Ectodermal cell (in vitro differentiated cells): Measurements from ENCODE around the gene ZNF74.
A peak's percentile ranks its signal among the peaks of the same experiment; 100 is the strongest.

Experiments used
- H3K27ac ChIP-seq: 2 replicates; pipeline ENCODE4 v1.7.0; 2013; ENCODE audit warnings: mild to moderate bottlenecking, low read depth, low read length; ENCODE audit not compliant: insufficient read depth, poor library complexity, severe bottlenecking
- H3K27me3 ChIP-seq: 2 replicates; pipeline ENCODE4 v1.7.0; 2013; ENCODE audit warnings: mild to moderate bottlenecking, low read length; ENCODE audit not compliant: insufficient read depth, control insufficient read depth, poor library complexity, severe bottlenecking
- H3K36me3 ChIP-seq: one replicate; pipeline ENCODE4 v1.7.0; 2013; ENCODE audit warnings: low read length; ENCODE audit not compliant: control insufficient read depth, insufficient read depth
- H3K4me1 ChIP-seq: one replicate; pipeline ENCODE4 v1.7.0; 2013; ENCODE audit warnings: low read length; ENCODE audit not compliant: control insufficient read depth, insufficient read depth
- H3K4me3 ChIP-seq: 2 replicates; pipeline ENCODE4 v1.7.0; 2013; ENCODE audit warnings: low read depth, low read length, control low read depth; ENCODE audit not compliant: insufficient read depth
- H3K9me3 ChIP-seq: 2 replicates; pipeline ENCODE4 v1.7.0; 2013; ENCODE audit warnings: mild to moderate bottlenecking, low read length, moderate library complexity; ENCODE audit not compliant: control insufficient read depth
- WGBS, 2 experiments: methylation state at CpG; one replicate each; pipeline ENCODE4 v1.1.7; 2013; ENCODE audit warnings: missing lambda C conversion rate in 2 of 2; 5-methylcytosine and 5-hydroxymethylcytosine counted together

Gene ZNF74

GRCh38 chr22:20425566-20426258, 31.8 kb downstream of the ZNF74 start:
- H3K27me3 ChIP-seq = peaks cover 38% of the 10 kb centered on the region
- H3K4me3 ChIP-seq = no peak overlapping the region
- peaks cover 28% of the 10 kb centered on the region for H3K4me1 ChIP-seq
- no peak overlapping the region for H3K27ac ChIP-seq
- H3K36me3 ChIP-seq = no peaks in the 10 kb centered on the region
- no peaks in the 10 kb centered on the region for H3K9me3 ChIP-seq
- WGBS, 2 experiments = 96 to 97% methylated on average over 96 of the region's 96 CpGs

- Histone ChIP-seq H3K4me3 (no peak overlapping the region), H3K27me3 (peaks cover 44% of the 10 kb centered on the region), H3K36me3 (no peaks in the 10 kb centered on the region), H3K27ac (no peak overlapping the region), H3K9me3 (no peaks in the 10 kb centered on the region), H3K4me1 (peaks cover 31% of the 10 kb centered on the region)
- WGBS, 2 experiments = 92 to 93% methylated on average over 12 of the region's 12 CpGs
These were observed 32.3 kb downstream of the ZNF74 start for GRCh38 chr22:20426259-20426615.

- no peak overlapping the region for H3K27ac ChIP-seq
- H3K4me3 ChIP-seq = no peak overlapping the region
- no peaks in the 10 kb centered on the region for H3K9me3 ChIP-seq
- no peaks in the 10 kb centered on the region for H3K36me3 ChIP-seq
- peaks cover 34% of the 10 kb centered on the region for H3K4me1 ChIP-seq
- peaks cover 55% of the 10 kb centered on the region for H3K27me3 ChIP-seq
- WGBS, 2 experiments = 90 to 92% methylated on average over 8 of the region's 8 CpGs
These were observed 33.4 kb downstream of the ZNF74 start for GRCh38 chr22:20427104-20427944.

- peaks cover 30% of the 10 kb centered on the region for H3K4me1 ChIP-seq
- H3K4me3 ChIP-seq = no peak overlapping the region
- H3K9me3 ChIP-seq = no peaks in the 10 kb centered on the region
- H3K36me3 ChIP-seq = no peaks in the 10 kb centered on the region
- peaks cover 61% of the 10 kb centered on the region for H3K27me3 ChIP-seq
- 93 to 94% methylated on average over 4 of the region's 4 CpGs for WGBS, 2 experiments
- no peak overlapping the region for H3K27ac ChIP-seq
These were observed 34.0 kb downstream of the ZNF74 start for GRCh38 chr22:20427945-20428417.

GRCh38 chr22:20428496-20429253, 34.7 kb downstream of the ZNF74 start:
- Histone ChIP-seq H3K4me3 (no peak overlapping the region), H3K27me3 (peaks cover 68% of the 10 kb centered on the region)
- 75 to 76% methylated on average over 23 of the region's 23 CpGs for WGBS, 2 experiments

GRCh38 chr22:20429254-20430100, 35.5 kb downstream of the ZNF74 start:
- Histone ChIP-seq H3K9me3 (no peaks in the 10 kb centered on the region), H3K36me3 (no peaks in the 10 kb centered on the region), H3K27me3 (peaks cover 76% of the 10 kb centered on the region), H3K4me3 (no peak overlapping the region), H3K4me1 (peaks cover 19% of the 10 kb centered on the region), H3K27ac (no peak overlapping the region)
- 53 to 55% methylated on average over 75 of the region's 75 CpGs for WGBS, 2 experiments

More at GRCh38 chr22:20428496-20429253, 34.7 kb downstream of the ZNF74 start:
- no peaks in the 10 kb centered on the region for H3K9me3 ChIP-seq
- H3K36me3 ChIP-seq = no peaks in the 10 kb centered on the region
- no peak overlapping the region for H3K27ac ChIP-seq
- H3K4me1 ChIP-seq = peaks cover 27% of the 10 kb centered on the region

GRCh38 chr22:20430101-20430719, 36.3 kb downstream of the ZNF74 start:
- Histone ChIP-seq H3K4me3 (peak overlapping the region; percentile 25), H3K36me3 (no peaks in the 10 kb centered on the region), H3K9me3 (no peaks in the 10 kb centered on the region), H3K27ac (no peak overlapping the region), H3K27me3 (peaks cover 83% of the 10 kb centered on the region), H3K4me1 (peaks cover 16% of the 10 kb centered on the region)
- WGBS, 2 experiments = 64 to 65% methylated on average over 37 of the region's 37 CpGs

GRCh38 chr22:20430720-20431510, 37.0 kb downstream of the ZNF74 start:
- H3K27ac ChIP-seq = no peak overlapping the region
- 4 to 5% methylated on average over 94 of the region's 94 CpGs for WGBS, 2 experiments
- peaks cover 16% of the 10 kb centered on the region for H3K4me1 ChIP-seq
- no peaks in the 10 kb centered on the region for H3K36me3 ChIP-seq
- peak overlapping the region; percentile 25 for H3K4me3 ChIP-seq
- peaks cover 90% of the 10 kb centered on the region for H3K27me3 ChIP-seq
- no peaks in the 10 kb centered on the region for H3K9me3 ChIP-seq
